HUES48 (cell line): ENCODE measurements around the gene SHOC2.

Source experiments
- H3K27ac ChIP-seq: one replicate; pipeline ENCODE4 v1.7.0; 2013; ENCODE audit warnings: low read depth, low read length, inconsistent platforms
- H3K27me3 ChIP-seq: 2 replicates; pipeline ENCODE4 v1.6.1; 2013; ENCODE audit warnings: mild to moderate bottlenecking, low read length; ENCODE audit not compliant: control insufficient read depth, insufficient read depth
- H3K36me3 ChIP-seq: 2 replicates; pipeline ENCODE4 v1.6.1; 2013; ENCODE audit warnings: low read length; ENCODE audit not compliant: control insufficient read depth, insufficient read depth
- H3K4me1 ChIP-seq: 2 replicates; pipeline ENCODE4 v1.6.1; 2013; ENCODE audit warnings: mild to moderate bottlenecking, low read length; ENCODE audit not compliant: control insufficient read depth, insufficient read depth
- H3K4me3 ChIP-seq: 2 replicates; pipeline ENCODE4 v1.5.1; 2013; ENCODE audit warnings: mild to moderate bottlenecking, low read depth, low read length
- H3K9ac ChIP-seq: 2 replicates; pipeline ENCODE4 v1.6.1; 2013; ENCODE audit warnings: mild to moderate bottlenecking, low read depth, low read length, moderate library complexity
- H3K9me3 ChIP-seq: 2 replicates; pipeline ENCODE4 v1.6.1; 2013; ENCODE audit warnings: low read length; ENCODE audit not compliant: control insufficient read depth, insufficient read depth

SHOC2 gene

DNA sequence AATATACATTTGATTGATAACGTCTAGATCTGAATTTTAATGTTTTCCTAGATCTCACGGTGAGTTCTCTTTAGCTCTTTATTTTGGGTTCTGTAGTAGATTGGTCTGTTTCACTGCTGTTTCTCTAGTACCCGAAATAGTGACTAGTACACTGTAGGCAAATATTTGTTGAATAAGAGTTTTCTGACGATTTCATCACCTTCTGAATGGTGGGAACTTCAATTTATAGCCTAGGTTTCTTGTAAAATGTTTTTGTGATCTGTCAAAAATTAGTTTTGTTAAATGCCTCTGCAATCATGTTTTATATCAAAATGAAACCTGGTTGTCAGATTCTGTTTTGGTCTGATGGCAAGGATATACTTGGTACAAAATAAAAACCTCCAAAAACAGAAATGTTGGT lies 37.5 kb upstream of the SHOC2 start:
- H3K27me3 ChIP-seq: no peaks in the 10 kb centered on the region
- H3K4me1 ChIP-seq: no peaks in the 10 kb centered on the region
- H3K36me3 ChIP-seq: peaks cover 28% of the 10 kb centered on the region
- H3K27ac ChIP-seq: no peak overlapping the region
- H3K9me3 ChIP-seq: no peaks in the 10 kb centered on the region
- H3K4me3 ChIP-seq: no peak overlapping the region
- no peak overlapping the region for H3K9ac ChIP-seq

DNA sequence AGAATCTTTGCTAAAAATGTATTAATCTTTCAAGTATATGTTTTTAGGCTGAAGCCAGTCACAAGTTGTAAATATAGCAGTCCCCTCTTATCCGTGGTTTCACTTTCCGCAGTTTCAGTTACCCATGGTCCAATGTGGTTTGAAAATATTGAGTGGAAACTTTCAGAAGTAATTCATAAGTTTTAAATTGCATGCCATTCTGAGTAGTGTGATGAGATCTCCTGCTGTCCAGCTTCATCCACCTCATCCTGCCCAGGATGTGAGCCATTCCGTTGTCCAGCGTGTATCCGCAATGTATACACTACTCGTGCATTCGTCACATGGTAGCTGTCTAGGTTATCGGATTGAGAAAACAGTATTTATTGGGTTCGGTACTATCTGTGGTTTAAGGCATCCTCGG lies 35.5 kb upstream of the SHOC2 start:
- H3K4me3 ChIP-seq: no peak overlapping the region
- no peaks in the 10 kb centered on the region for H3K9me3 ChIP-seq
- H3K36me3 ChIP-seq: peaks cover 37% of the 10 kb centered on the region
- H3K9ac ChIP-seq: no peak overlapping the region
- H3K4me1 ChIP-seq: no peaks in the 10 kb centered on the region
- no peak overlapping the region for H3K27ac ChIP-seq
- H3K27me3 ChIP-seq: no peaks in the 10 kb centered on the region

DNA sequence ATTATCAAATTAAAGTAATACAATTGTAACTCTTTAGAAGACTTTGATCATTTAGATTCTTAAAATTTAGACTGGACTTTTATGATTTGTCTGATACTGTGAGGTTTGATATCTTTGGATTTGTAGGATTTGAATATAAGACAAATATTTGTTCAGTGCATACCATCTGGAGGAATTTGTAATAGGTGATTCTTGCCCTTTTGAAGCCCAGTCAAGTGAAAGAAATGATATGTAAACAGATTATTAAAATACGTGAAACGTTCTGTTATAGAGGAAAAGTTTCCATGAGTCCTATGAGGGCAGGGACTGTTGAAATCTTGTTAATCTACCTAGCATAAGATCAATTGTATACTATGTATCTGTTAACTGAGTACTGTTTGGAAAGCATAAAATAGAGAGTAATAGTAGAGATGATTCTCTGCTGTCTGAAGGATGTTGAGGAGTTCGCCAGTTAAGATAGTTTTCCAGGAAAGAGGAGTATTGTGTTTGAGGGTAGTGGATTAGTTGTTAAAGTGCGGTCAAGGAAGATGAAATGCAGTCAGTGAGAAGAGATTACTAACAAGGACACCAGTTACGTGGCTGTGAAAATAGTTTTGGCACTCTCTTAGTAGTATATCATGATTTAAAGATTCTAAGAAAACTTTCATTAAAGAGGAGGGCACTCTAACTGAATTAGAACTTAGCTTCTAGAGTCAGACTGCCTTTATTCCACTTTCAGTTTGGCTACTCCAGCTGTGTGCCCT lies 33.3 kb upstream of the SHOC2 start:
- Histone ChIP-seq H3K9ac (no peak overlapping the region), H3K9me3 (no peaks in the 10 kb centered on the region), H3K36me3 (peaks cover 50% of the 10 kb centered on the region), H3K27ac (no peak overlapping the region), H3K27me3 (no peaks in the 10 kb centered on the region), H3K4me1 (no peaks in the 10 kb centered on the region), H3K4me3 (no peak overlapping the region)

DNA sequence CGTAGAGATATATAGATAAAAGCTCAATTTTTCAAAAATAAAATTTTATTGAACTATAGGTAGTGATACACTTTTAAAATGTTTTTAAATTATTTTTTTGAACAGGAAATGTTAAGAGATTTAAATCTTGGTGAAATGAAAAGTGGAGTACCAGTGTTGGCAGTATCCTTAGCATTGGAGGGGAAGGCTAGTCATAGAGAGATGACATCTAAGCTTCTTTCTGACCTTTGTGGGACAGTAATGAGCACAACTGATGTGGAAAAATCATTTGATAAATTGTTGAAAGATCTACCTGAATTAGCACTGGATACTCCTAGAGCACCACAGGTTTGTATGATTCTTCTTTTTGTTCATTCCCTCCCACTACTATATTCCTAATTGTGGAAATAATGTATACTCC lies 31.8 kb upstream of the SHOC2 start:
- Histone ChIP-seq H3K36me3 (peaks cover 39% of the 10 kb centered on the region), H3K27ac (no peak overlapping the region), H3K27me3 (no peaks in the 10 kb centered on the region), H3K9me3 (no peaks in the 10 kb centered on the region), H3K9ac (no peak overlapping the region), H3K4me3 (no peak overlapping the region), H3K4me1 (no peaks in the 10 kb centered on the region)

DNA sequence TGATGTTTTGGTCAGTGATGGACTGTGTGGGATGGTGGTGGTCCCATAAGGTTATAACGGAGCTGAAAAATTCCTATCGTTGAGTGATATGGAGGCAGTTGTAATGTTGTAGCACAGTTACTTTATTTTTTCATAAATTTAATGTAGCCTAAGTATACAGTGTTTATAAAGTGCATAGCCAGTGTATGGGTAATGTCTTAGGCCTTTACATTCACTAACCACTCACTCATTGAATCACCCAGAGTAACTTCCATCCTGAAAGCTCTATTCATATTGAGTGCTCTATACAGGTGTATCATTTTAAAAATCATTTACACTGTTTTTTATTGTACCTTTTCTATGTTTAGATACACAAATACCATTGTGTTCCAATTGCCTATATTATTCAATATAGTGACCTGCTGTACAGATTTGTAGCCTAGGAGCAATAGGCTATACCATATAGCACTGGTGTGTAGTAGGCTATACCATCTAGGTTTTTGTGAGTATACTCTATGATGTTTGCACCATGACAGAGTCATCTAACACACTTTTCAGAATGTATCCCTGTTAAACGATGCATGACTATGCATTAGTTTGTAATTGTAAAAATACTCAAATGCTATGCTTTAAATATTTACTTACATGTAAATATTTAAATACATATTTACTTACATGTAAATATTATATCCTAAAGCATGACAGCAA lies 26.7 kb upstream of the SHOC2 start:
- H3K36me3 ChIP-seq: peaks cover 45% of the 10 kb centered on the region
- no peaks in the 10 kb centered on the region for H3K4me1 ChIP-seq
- no peaks in the 10 kb centered on the region for H3K27me3 ChIP-seq
- H3K4me3 ChIP-seq: no peak overlapping the region
- no peaks in the 10 kb centered on the region for H3K9me3 ChIP-seq
- no peak overlapping the region for H3K9ac ChIP-seq
- H3K27ac ChIP-seq: no peak overlapping the region

DNA sequence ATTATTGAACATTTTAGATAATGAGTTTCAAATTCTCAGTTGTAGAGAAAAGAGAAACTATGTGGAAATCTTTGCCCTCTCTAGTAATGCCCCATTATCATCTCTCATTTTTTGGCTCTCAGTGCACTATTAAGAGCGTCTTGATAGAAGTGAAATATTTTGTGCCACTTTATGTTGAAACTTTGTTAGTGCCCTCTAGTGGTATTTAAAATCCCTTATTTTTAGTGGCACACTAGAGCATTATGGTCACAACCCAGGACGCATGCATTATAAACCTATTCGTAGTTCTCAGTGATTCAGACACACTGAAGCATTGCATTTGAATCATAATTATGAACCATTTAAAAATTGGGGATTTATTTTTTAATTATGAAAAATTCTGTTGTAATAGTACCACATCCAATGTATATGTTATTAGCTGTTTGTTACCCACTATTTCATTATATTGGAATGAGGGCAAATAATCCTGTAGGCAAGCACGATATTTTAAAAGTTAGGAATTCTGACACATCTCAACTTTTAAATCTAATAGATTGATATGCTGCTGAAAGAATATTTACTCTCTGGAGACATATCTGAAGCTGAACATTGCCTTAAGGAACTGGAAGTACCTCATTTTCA lies 25.7 kb upstream of the SHOC2 start:
- Histone ChIP-seq H3K36me3 (peaks cover 43% of the 10 kb centered on the region), H3K9ac (no peak overlapping the region), H3K9me3 (no peaks in the 10 kb centered on the region), H3K4me3 (no peak overlapping the region), H3K4me1 (no peaks in the 10 kb centered on the region), H3K27ac (no peak overlapping the region), H3K27me3 (no peaks in the 10 kb centered on the region)

DNA sequence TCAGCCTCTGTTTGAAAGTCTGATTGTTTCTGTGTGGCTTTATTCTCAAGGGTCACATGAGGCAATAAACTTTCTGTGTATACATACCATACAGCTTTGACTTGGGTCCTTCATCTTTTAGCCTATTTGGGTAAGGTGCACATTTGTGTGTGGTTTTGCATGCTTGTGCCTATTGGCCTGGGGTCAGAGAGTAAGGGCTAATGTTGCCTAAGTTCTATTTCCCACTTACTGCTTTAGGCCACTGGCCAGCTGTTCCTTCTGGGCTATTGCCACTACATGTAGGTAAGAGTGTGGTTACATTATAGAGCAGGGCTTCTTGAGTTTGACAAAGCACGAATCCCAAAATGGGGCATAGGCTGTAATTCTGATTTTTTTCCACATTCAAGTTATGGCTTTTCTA lies 22.2 kb upstream of the SHOC2 start:
- Histone ChIP-seq H3K27me3 (no peaks in the 10 kb centered on the region), H3K4me3 (no peak overlapping the region), H3K9ac (no peak overlapping the region), H3K9me3 (no peaks in the 10 kb centered on the region), H3K27ac (no peak overlapping the region), H3K4me1 (no peaks in the 10 kb centered on the region), H3K36me3 (peaks cover 42% of the 10 kb centered on the region)

DNA sequence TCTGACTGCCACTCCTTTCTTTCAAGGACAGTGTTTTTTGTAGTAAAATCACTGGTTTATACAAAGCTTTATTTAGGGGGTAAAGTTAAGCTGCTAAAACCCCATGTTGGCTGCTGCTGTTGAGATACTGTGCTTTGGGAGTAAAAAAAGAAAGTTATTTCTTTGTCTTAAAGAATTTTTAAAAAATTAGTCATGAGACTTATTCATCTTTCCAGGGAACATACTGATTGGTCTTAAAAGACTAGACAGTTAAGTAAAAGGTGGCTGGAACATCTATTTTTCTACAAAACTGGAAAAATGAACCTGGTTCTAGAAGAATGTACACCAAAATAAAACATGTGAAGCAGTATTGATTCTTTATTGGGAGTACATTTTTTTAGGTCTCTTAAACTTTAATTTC lies 21.0 kb upstream of the SHOC2 start:
- Histone ChIP-seq H3K9ac (no peak overlapping the region), H3K4me1 (no peaks in the 10 kb centered on the region), H3K27ac (no peak overlapping the region), H3K9me3 (no peaks in the 10 kb centered on the region), H3K4me3 (no peak overlapping the region), H3K27me3 (no peaks in the 10 kb centered on the region), H3K36me3 (peaks cover 40% of the 10 kb centered on the region)

DNA sequence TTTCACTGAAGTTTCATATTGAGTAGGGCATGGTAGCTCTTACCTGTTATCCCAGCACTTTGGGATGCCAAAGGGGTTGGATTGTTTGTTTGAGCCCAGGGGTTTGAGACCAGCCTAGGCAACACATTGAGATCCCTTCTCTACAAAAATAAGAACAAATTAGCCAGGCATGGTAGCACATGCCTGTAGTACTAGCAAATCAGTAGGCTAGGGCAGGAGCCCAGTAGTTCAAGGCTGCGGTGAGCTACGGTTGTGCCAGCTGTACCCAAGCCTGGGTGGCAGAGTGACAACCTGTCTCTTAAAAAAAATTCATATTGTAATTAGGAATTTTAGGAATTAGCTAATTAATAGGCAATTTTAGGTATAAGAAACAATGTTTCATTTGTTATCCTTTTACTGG lies 18.4 kb upstream of the SHOC2 start:
- no peaks in the 10 kb centered on the region for H3K4me1 ChIP-seq
- peaks cover 23% of the 10 kb centered on the region for H3K36me3 ChIP-seq
- H3K9ac ChIP-seq: no peak overlapping the region
- no peak overlapping the region for H3K27ac ChIP-seq
- H3K27me3 ChIP-seq: no peaks in the 10 kb centered on the region
- H3K9me3 ChIP-seq: no peaks in the 10 kb centered on the region
- no peak overlapping the region for H3K4me3 ChIP-seq

DNA sequence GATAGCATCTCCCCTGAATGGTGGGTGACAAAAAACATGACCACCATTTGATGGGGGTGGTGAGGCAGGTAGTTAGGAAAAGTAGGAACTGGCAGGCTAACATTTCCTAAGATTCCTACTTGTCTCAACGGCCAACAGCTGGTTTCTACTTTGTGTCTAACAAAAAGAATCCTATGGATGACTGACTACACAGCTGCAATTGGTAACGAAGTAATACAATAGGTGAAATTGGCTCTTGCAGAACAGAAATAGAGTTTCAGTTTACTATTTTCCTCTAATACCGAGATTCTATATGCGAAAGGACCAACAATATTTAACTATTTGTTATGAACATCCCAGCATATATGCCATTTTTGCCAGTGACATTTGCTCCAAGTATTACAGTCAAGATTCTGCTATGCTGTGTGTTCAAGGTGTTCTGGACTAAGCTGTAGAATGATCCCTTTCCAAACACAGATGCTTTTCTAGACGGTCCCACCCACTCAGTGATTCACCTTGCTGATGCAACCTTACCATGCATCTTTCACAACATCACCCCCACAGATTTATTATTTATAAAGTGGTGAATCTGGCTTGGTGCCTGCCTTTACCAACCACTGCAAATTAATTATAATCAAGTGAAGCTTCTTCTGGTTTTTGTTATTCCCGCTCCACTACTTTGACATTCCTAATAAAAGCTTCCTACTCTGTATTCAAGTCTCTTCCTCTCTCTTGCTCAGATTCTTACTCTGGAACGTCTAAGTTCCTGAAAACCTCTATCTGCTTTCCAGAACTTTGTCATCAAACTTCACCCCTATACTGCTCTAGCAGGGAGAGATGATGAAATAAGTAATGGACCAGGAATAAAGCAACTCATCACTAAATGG lies 17.2 kb upstream of the SHOC2 start:
- Histone ChIP-seq H3K27me3 (no peaks in the 10 kb centered on the region), H3K4me3 (no peak overlapping the region), H3K9ac (no peak overlapping the region), H3K27ac (no peak overlapping the region), H3K36me3 (peaks cover 15% of the 10 kb centered on the region), H3K4me1 (0 out of 2 replicates have a peak, but pooled peaks cover 1% of the 10 kb centered on the region), H3K9me3 (no peaks in the 10 kb centered on the region)
